SK-N-SH (cell line): ENCODE measurements around the gene SAMD4A. TPM values are rescaled to one million over a fixed set of nuclear protein-coding genes. Genes with fewer than 3 reads are reported as not detected.
"Not testable (repeated sequence)": the region's sequence is repeated elsewhere in the genome, so short reads cannot be mapped to it uniquely, and the experiment has no call there.

ENCODE experiments used
- CTCF ChIA-PET: fragments of 300-600, 350-600 bp; formaldehyde crosslinking; extraction: SDS; loops from one replicate; lab custom pipeline; 2021; lab: Yijun Ruan, JAX
- POLR2A ChIA-PET: fragments of 350-600 bp; sonication (Branson Sonifier 250); formaldehyde crosslinking; extraction: SDS; loops from one replicate; lab custom pipeline; 2020; ENCODE audit warnings: antibody characterized with exemption, inconsistent platforms; lab: Yijun Ruan, JAX
- DNase-seq: peaks from one replicate; pipeline ENCODE4 v3.0.0; 2012
- H2AFZ ChIP-seq: fragments of 200-600 bp; sonication (generic); 2 replicates; pipeline ENCODE4 v1.8.1; 2016; ENCODE audit warnings: antibody characterized with exemption, mild to moderate bottlenecking, low read depth
- H3F3A ChIP-seq: fragments of 200-600 bp; sonication (generic); replicated peaks from 2 replicates; pipeline ENCODE3; 2016; ENCODE audit warnings: antibody characterized with exemption, mild to moderate bottlenecking; ENCODE audit not compliant: insufficient read depth
- H3K27ac ChIP-seq, 2 experiments: fragments of 200-500 bp in 1 of 2; fragments of 200-600 bp in 1 of 2; sonication (Bioruptor generic) in 1 of 2; sonication (generic), shearing (Covaris generic) in 1 of 2; 2 replicates each; pipeline versions ENCODE4 v1.5.1 to v1.6.1; 2014 to 2016; ENCODE audit warnings: low read depth in 2 of 2, inconsistent platforms in 1 of 2, low read length in 1 of 2, mild to moderate bottlenecking in 1 of 2, mixed read lengths in 1 of 2
- H3K27me3 ChIP-seq: fragments of 200-600 bp; sonication (generic), shearing (Covaris generic); 2 replicates; pipeline ENCODE4 v1.6.1; 2016; ENCODE audit warnings: mixed run types; ENCODE audit not compliant: insufficient read depth
- H3K36me3 ChIP-seq, 2 experiments: fragments of 200-500 bp in 1 of 2; fragments of 200-600 bp in 1 of 2; sonication (Bioruptor generic) in 1 of 2; sonication (generic) in 1 of 2; replicated peaks in 1 of 2; 2 replicates each; pipeline versions ENCODE3 to v1.5.1; 2014 to 2016; ENCODE audit warnings: low read length in 1 of 2, mild to moderate bottlenecking in 1 of 2; ENCODE audit not compliant: insufficient read depth in 2 of 2, control insufficient read depth in 1 of 2
- H3K4me1 ChIP-seq, 2 experiments: fragments of 200-500 bp in 1 of 2; fragments of 200-600 bp in 1 of 2; sonication (Bioruptor generic) in 1 of 2; sonication (generic), shearing (Covaris generic) in 1 of 2; 2 replicates each; pipeline versions ENCODE4 v1.5.1 to v1.6.1; 2014 to 2016; ENCODE audit warnings: low read depth in 1 of 2, low read length in 1 of 2, mixed run types in 1 of 2; ENCODE audit not compliant: insufficient read depth in 2 of 2, control insufficient read depth in 1 of 2
- H3K4me2 ChIP-seq: fragments of 200-600 bp; sonication (generic), shearing (Covaris generic); 2 replicates; pipeline ENCODE4 v1.6.1; 2017; ENCODE audit warnings: mixed run types
- H3K4me3 ChIP-seq, 2 experiments: fragments of 200-500 bp in 1 of 2; fragments of 200-600 bp in 1 of 2; sonication (Bioruptor generic) in 1 of 2; sonication (generic), shearing (Covaris generic) in 1 of 2; 2 replicates each; pipeline versions ENCODE4 v1.5.1 to v1.8.1; 2014 to 2016; ENCODE audit warnings: low read depth in 2 of 2, inconsistent platforms in 1 of 2, low read length in 1 of 2, mild to moderate bottlenecking in 1 of 2, mixed read lengths in 1 of 2, moderate library complexity in 1 of 2
- H3K79me2 ChIP-seq: fragments of 200-600 bp; sonication (generic); 2 replicates; pipeline ENCODE4 v1.8.1; 2017; ENCODE audit warnings: mild to moderate bottlenecking; ENCODE audit not compliant: insufficient read depth
- H3K9ac ChIP-seq: fragments of 200-600 bp; sonication (generic); 2 replicates; pipeline ENCODE4 v1.6.1; 2017; ENCODE audit warnings: mixed run types
- H3K9me2 ChIP-seq: fragments of 200-600 bp; sonication (generic); 2 replicates; pipeline ENCODE4 v1.6.1; 2017; ENCODE audit warnings: mixed run types
- H3K9me3 ChIP-seq: fragments of 200-600 bp; sonication (generic); 2 replicates; pipeline ENCODE4 v1.6.1; 2017; ENCODE audit warnings: mixed run types, mild to moderate bottlenecking, moderate library complexity
- H4K20me1 ChIP-seq: fragments of 200-600 bp; sonication (generic); 2 replicates; pipeline ENCODE4 v1.6.1; 2017; ENCODE audit warnings: mild to moderate bottlenecking, mixed run types; ENCODE audit not compliant: insufficient read depth
- ELF1 ChIP-seq: IDR thresholded peaks from 2 replicates; pipeline ENCODE4 v1.4.0; 2012
- FOXJ3 ChIP-seq: sonication (generic); formaldehyde crosslinking; IDR thresholded peaks from 2 replicates; pipeline ENCODE4 v1.5.1; 2020; ENCODE audit warnings: mild to moderate bottlenecking, missing genetic modification reagents
- FOXM1 ChIP-seq: IDR thresholded peaks from 2 replicates; pipeline ENCODE4 v1.4.0; 2012; ENCODE audit warnings: low read depth, mild to moderate bottlenecking
- GABPA ChIP-seq: IDR thresholded peaks from 2 replicates; pipeline ENCODE4 v1.4.0; 2012; ENCODE audit warnings: low read depth, mild to moderate bottlenecking
- IRF3 ChIP-seq: fragments of 150-350 bp; IDR thresholded peaks from 2 replicates; pipeline ENCODE4 v1.6.1; 2016; ENCODE audit warnings: mild to moderate bottlenecking, low read depth, low read length
- JUND ChIP-seq: IDR thresholded peaks from 2 replicates; pipeline ENCODE4 v1.4.0; 2012
- MAX ChIP-seq: IDR thresholded peaks from 2 replicates; pipeline ENCODE4 v1.4.0; 2012; ENCODE audit warnings: low read depth
- MXI1 ChIP-seq: IDR thresholded peaks from 2 replicates; pipeline ENCODE4 v1.6.1; 2012; ENCODE audit warnings: mild to moderate bottlenecking, low read depth, low read length, improper control_type of control experiment
- USF2 ChIP-seq: fragments of 150-350 bp; IDR thresholded peaks from 2 replicates; pipeline ENCODE4 v1.6.1; 2017; ENCODE audit warnings: antibody characterized with exemption, low read length, low read depth, borderline replicate concordance
- WGBS: methylation state at CpG from one replicate; pipeline ENCODE4 v1.1.6; 2017; ENCODE audit warnings: low lambda C conversion rate; 5-methylcytosine and 5-hydroxymethylcytosine counted together
- polyA plus RNA-seq, 3 experiments: library from polyadenylated mRNA; depleted of rRNA; stranded (reverse); fragments of >200 nt; gene quantifications; 2 replicates each; pipeline ENCODE4 v1.2.3, GENCODE V29; 2012
- TF ChIP-seq, protein P1 (sequence below): IDR thresholded peaks from 2 replicates; pipeline ENCODE4; 2012
- TF ChIP-seq, protein P2 (sequence below): IDR thresholded peaks from 2 replicates; pipeline ENCODE4 v1.6.1; 2012; ENCODE audit warnings: mild to moderate bottlenecking, low read depth, low read length, moderate library complexity
- TF ChIP-seq, protein P3 (sequence below): IDR thresholded peaks from 2 replicates; pipeline ENCODE4 v1.4.0; 2012; ENCODE audit warnings: low read depth, borderline replicate concordance
- TF ChIP-seq, protein P4 (sequence below): IDR thresholded peaks from 2 replicates; pipeline ENCODE4 v1.4.0; 2012; ENCODE audit warnings: low read depth, borderline replicate concordance

SAMD4A gene
- polyA plus RNA-seq, 1 of the 3 experiments (the other 2 are of a cell fraction): 5.0 TPM

GRCh38 chr14:54623279-54624004 is 56.5 kb downstream of the SAMD4A start:
- POLR2A ChIA-PET: no interaction called here
- TF ChIP-seq, protein P1, sequence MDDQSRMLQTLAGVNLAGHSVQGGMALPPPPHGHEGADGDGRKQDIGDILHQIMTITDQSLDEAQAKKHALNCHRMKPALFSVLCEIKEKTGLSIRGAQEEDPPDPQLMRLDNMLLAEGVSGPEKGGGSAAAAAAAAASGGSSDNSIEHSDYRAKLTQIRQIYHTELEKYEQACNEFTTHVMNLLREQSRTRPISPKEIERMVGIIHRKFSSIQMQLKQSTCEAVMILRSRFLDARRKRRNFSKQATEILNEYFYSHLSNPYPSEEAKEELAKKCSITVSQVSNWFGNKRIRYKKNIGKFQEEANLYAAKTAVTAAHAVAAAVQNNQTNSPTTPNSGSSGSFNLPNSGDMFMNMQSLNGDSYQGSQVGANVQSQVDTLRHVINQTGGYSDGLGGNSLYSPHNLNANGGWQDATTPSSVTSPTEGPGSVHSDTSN: no peak
- TF ChIP-seq GABPA: no peak
- TF ChIP-seq ELF1: no peak
- TF ChIP-seq MXI1: no peak
- TF ChIP-seq, protein P2, sequence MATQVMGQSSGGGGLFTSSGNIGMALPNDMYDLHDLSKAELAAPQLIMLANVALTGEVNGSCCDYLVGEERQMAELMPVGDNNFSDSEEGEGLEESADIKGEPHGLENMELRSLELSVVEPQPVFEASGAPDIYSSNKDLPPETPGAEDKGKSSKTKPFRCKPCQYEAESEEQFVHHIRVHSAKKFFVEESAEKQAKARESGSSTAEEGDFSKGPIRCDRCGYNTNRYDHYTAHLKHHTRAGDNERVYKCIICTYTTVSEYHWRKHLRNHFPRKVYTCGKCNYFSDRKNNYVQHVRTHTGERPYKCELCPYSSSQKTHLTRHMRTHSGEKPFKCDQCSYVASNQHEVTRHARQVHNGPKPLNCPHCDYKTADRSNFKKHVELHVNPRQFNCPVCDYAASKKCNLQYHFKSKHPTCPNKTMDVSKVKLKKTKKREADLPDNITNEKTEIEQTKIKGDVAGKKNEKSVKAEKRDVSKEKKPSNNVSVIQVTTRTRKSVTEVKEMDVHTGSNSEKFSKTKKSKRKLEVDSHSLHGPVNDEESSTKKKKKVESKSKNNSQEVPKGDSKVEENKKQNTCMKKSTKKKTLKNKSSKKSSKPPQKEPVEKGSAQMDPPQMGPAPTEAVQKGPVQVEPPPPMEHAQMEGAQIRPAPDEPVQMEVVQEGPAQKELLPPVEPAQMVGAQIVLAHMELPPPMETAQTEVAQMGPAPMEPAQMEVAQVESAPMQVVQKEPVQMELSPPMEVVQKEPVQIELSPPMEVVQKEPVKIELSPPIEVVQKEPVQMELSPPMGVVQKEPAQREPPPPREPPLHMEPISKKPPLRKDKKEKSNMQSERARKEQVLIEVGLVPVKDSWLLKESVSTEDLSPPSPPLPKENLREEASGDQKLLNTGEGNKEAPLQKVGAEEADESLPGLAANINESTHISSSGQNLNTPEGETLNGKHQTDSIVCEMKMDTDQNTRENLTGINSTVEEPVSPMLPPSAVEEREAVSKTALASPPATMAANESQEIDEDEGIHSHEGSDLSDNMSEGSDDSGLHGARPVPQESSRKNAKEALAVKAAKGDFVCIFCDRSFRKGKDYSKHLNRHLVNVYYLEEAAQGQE: no peak
- TF ChIP-seq FOXJ3 (CRISPR knock-in tag): no peak
- no peak for TF ChIP-seq USF2
- TF ChIP-seq JUND: no peak
- no peak for TF ChIP-seq FOXM1
- TF ChIP-seq IRF3: no peak
- TF ChIP-seq, protein P3, sequence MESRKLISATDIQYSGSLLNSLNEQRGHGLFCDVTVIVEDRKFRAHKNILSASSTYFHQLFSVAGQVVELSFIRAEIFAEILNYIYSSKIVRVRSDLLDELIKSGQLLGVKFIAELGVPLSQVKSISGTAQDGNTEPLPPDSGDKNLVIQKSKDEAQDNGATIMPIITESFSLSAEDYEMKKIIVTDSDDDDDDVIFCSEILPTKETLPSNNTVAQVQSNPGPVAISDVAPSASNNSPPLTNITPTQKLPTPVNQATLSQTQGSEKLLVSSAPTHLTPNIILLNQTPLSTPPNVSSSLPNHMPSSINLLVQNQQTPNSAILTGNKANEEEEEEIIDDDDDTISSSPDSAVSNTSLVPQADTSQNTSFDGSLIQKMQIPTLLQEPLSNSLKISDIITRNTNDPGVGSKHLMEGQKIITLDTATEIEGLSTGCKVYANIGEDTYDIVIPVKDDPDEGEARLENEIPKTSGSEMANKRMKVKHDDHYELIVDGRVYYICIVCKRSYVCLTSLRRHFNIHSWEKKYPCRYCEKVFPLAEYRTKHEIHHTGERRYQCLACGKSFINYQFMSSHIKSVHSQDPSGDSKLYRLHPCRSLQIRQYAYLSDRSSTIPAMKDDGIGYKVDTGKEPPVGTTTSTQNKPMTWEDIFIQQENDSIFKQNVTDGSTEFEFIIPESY: no peak
- no peak for TF ChIP-seq MAX
- TF ChIP-seq, protein P4, sequence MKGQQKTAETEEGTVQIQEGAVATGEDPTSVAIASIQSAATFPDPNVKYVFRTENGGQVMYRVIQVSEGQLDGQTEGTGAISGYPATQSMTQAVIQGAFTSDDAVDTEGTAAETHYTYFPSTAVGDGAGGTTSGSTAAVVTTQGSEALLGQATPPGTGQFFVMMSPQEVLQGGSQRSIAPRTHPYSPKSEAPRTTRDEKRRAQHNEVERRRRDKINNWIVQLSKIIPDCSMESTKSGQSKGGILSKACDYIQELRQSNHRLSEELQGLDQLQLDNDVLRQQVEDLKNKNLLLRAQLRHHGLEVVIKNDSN: no peak
- H3K27me3 ChIP-seq: no peaks in the 10 kb centered on the region
- CTCF ChIA-PET: no interaction called here
- 100% methylated on average over 1 of the region's 1 CpG for WGBS
- peaks cover 13 to 33% of the 10 kb centered on the region in 2 experiments; a peak in 3 of 4 replicates for H3K4me1 ChIP-seq
- no peaks in the 10 kb centered on the region for H3K9me2 ChIP-seq
- H3K79me2 ChIP-seq: peaks cover 98% of the 10 kb centered on the region
- no peaks in the 10 kb centered on the region for H3F3A ChIP-seq
- H3K27ac ChIP-seq: no peak overlapping the region
- H3K36me3 ChIP-seq: peaks cover 0 to 12% of the 10 kb centered on the region in 2 experiments
- peaks cover 49% of the 10 kb centered on the region for H4K20me1 ChIP-seq
- H2AFZ ChIP-seq: no peak overlapping the region
- H3K4me3 ChIP-seq: no peak overlapping the region
- DNase-seq: no peak
- H3K9ac ChIP-seq: no peak overlapping the region
- H3K4me2 ChIP-seq: no peak overlapping the region
- H3K9me3 ChIP-seq: no peaks in the 10 kb centered on the region

GRCh38 chr14:54624005-54624358 is 57.1 kb downstream of the SAMD4A start:
- H3K27me3 ChIP-seq, DNase-seq, POLR2A ChIA-PET, H3K9me2 ChIP-seq, H3K4me3 ChIP-seq, H2AFZ ChIP-seq, H3K27ac ChIP-seq, H3K4me2 ChIP-seq, H3K9me3 ChIP-seq, H3F3A ChIP-seq, H3K9ac ChIP-seq: not testable (repeated sequence)
- Histone ChIP-seq H3K79me2 (peaks cover 98% of the 10 kb centered on the region), H3K4me1 (peaks cover 13 to 33% of the 10 kb centered on the region in 2 experiments; a peak in 3 of 4 replicates), H3K36me3 (peaks cover 0 to 12% of the 10 kb centered on the region in 2 experiments), H4K20me1 (peaks cover 54% of the 10 kb centered on the region)
- CTCF ChIA-PET: interaction anchor here (1.5 kb wide), 1 partner anchor 30 kb away, joined by 3 read pairs; no protein-coding TSS in a partner anchor
- 92% methylated on average over 19 of the region's 19 CpGs for WGBS
